ENCODE measurements around the gene DNAJC10. TPM values are rescaled to one million over a fixed set of nuclear protein-coding genes. Genes with fewer than 3 reads are reported as not detected.
"Not testable (repeated sequence)": the region's sequence is repeated elsewhere in the genome, so short reads cannot be mapped to it uniquely, and the experiment has no call there.

Gene DNAJC10
- total and polyA plus RNA-seq, 2 donors (not counting 3 experiments of a cell fraction or from before 2014, with no cell fraction given): 45.1 to 201 TPM

GRCh38 chr2:182719116-182719515, 3.1 kb downstream of the DNAJC10 start:
- H3K27me3 ChIP-seq (ENCODE audit: control insufficient read depth in 2 of 2, insufficient read depth in 2 of 2, low read length in 2 of 2); FAIRE-seq; H3K4me3 ChIP-seq (replicated peaks in 1 of 3; ENCODE audit: insufficient read depth in 1 of 3, low read depth in 1 of 3, low read length in 3 of 3); H3K27ac ChIP-seq (ENCODE audit: insufficient read depth, low read depth, low read length); dilution Hi-C loops (cut with MboI; ENCODE audit: extremely low pct_ligation_motif_present, low sequenced_read_pairs); H2AFZ ChIP-seq (ENCODE audit: low read depth, low read length); POLR2A ChIA-PET; H3K4me2 ChIP-seq (ENCODE audit: insufficient read depth, low read length); DNase-seq (ENCODE audit: low read depth, low spot score); H3K9ac ChIP-seq (replicated peaks; ENCODE audit: extremely low read depth, insufficient read depth, low read length); H3K9me3 ChIP-seq (replicated peaks; ENCODE audit: control insufficient read depth, insufficient read depth, low read length); H3K9me1 ChIP-seq (replicated peaks; ENCODE audit: control insufficient read depth, extremely low read depth, insufficient read depth, low read length); H4K20me1 ChIP-seq (replicated peaks; ENCODE audit: control insufficient read depth, extremely low read depth, insufficient read depth, low read length); BruUV-seq (replicated peaks): not testable (repeated sequence)
- peaks cover 24% of the 10 kb centered on the region for H3K4me1 ChIP-seq (ENCODE audit: control insufficient read depth, extremely low read depth, insufficient read depth, low read length)
- H3K79me2 ChIP-seq (ENCODE audit: control insufficient read depth, insufficient read depth, low read length): peaks cover 21% of the 10 kb centered on the region
- intact Hi-C loops (cut with micrococcal nuclease): loop anchor here (5.0 kb wide), 2 partner anchors 532 to 907 kb away; no protein-coding TSS in a partner anchor
- H3K36me3 ChIP-seq (ENCODE audit: control insufficient read depth in 2 of 2, extremely low read depth in 1 of 2, insufficient read depth in 2 of 2, low read length in 2 of 2): peaks cover 0 to 15% of the 10 kb centered on the region in 2 experiments
- CTCF ChIA-PET: interaction anchor here (0.5 to 1.4 kb wide), 4 partner anchors 10 to 48 kb away, joined by 3 to 4 read pairs (median 3); no protein-coding TSS in a partner anchor

GRCh38 chr2:182724656-182725055, 8.6 kb downstream of the DNAJC10 start:
- BruUV-seq (replicated peaks): no TSS peak
- CTCF ChIA-PET: interaction anchor here (0.9 to 1.2 kb wide), 3 partner anchors 9 to 58 kb away, joined by 3 to 5 read pairs (median 5); no protein-coding TSS in a partner anchor
- no peaks in the 10 kb centered on the region for H4K20me1 ChIP-seq (replicated peaks; ENCODE audit: control insufficient read depth, extremely low read depth, insufficient read depth, low read length)

More at GRCh38 chr2:182724656-182725055, 8.6 kb downstream of the DNAJC10 start:
- TF ChIP-seq POLR2AphosphoS5 (IDR thresholded peaks at IDR 0.05; ENCODE audit: insufficient read depth, low read depth, low read length): no peak
- TF ChIP-seq GATA2 (IDR thresholded peaks at IDR 0.05; ENCODE audit: insufficient read depth, insufficient read length, low read depth, low read length): no peak
- no peak for TF ChIP-seq MAX (IDR thresholded peaks at IDR 0.05; ENCODE audit: insufficient read depth, insufficient read length)
- TF ChIP-seq POLR2A (IDR thresholded peaks at IDR 0.05; ENCODE audit: low read depth, low read length): no peak
- no peak for TF ChIP-seq EZH2 (IDR thresholded peaks at IDR 0.05; ENCODE audit: borderline replicate concordance, low read depth, low read length, severe bottlenecking)
- no peak for TF ChIP-seq FOS (IDR thresholded peaks at IDR 0.05; ENCODE audit: borderline replicate concordance, insufficient read depth, low read length)
- no peak for TF ChIP-seq MYC (IDR thresholded peaks at IDR 0.05; ENCODE audit: low read depth, low read length)
- dilution Hi-C loops (cut with MboI; ENCODE audit: extremely low pct_ligation_motif_present, low sequenced_read_pairs) (no loop called here), intact Hi-C loops (cut with micrococcal nuclease) (no loop called here)
- H3K4me2 ChIP-seq (ENCODE audit: insufficient read depth, low read length): no peak overlapping the region
- H3K27me3 ChIP-seq (ENCODE audit: control insufficient read depth in 2 of 2, insufficient read depth in 2 of 2, low read length in 2 of 2): no peaks in the 10 kb centered on the region
- H3K4me3 ChIP-seq (replicated peaks in 1 of 3; ENCODE audit: insufficient read depth in 1 of 3, low read depth in 1 of 3, low read length in 3 of 3): no peak overlapping the region
- H3K36me3 ChIP-seq (ENCODE audit: control insufficient read depth in 2 of 2, extremely low read depth in 1 of 2, insufficient read depth in 2 of 2, low read length in 2 of 2): peaks cover 5 to 25% of the 10 kb centered on the region in 2 experiments
- FAIRE-seq: no peak
- H3K4me1 ChIP-seq (ENCODE audit: control insufficient read depth, extremely low read depth, insufficient read depth, low read length): no peaks in the 10 kb centered on the region
- no peak overlapping the region for H3K27ac ChIP-seq (ENCODE audit: insufficient read depth, low read depth, low read length)
- no peaks in the 10 kb centered on the region for H3K9me1 ChIP-seq (replicated peaks; ENCODE audit: control insufficient read depth, extremely low read depth, insufficient read depth, low read length)
- H3K9me3 ChIP-seq (replicated peaks; ENCODE audit: control insufficient read depth, insufficient read depth, low read length): no peaks in the 10 kb centered on the region
- DNase-seq (ENCODE audit: low read depth, low spot score): no peak
- H3K9ac ChIP-seq (replicated peaks; ENCODE audit: extremely low read depth, insufficient read depth, low read length): no peak overlapping the region
- H2AFZ ChIP-seq (ENCODE audit: low read depth, low read length): no peak overlapping the region
- POLR2A ChIA-PET: no interaction called here
- H3K79me2 ChIP-seq (ENCODE audit: control insufficient read depth, insufficient read depth, low read length): peaks cover 4% of the 10 kb centered on the region
